T follicular helper cell (primary cell): Measurements from ENCODE around the gene SPO11.

Experiments used
- DNase-seq: peaks from one replicate; pipeline ENCODE4 v3.0.0-alpha.2; 2020; ENCODE audit warnings: low read depth
- total RNA-seq, 2 experiments: gene quantifications; one replicate each; lab custom pipeline; 2026; lab: John Stamatoyannopoulos, UW

The SPO11 gene, protein sequence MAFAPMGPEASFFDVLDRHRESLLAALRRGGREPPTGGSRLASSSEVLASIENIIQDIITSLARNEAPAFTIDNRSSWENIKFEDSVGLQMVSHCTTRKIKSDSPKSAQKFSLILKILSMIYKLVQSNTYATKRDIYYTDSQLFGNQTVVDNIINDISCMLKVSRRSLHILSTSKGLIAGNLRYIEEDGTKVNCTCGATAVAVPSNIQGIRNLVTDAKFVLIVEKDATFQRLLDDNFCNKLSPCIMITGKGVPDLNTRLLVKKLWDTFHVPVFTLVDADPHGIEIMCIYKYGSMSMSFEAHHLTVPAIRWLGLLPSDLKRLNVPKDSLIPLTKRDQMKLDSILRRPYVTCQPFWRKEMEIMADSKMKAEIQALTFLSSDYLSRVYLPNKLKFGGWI
- total RNA-seq = 0 reads per million in 2 experiments

- no peak for DNase-seq
Measured at GRCh38 chr20:57329608-57330221, at the start of gene SPO11. Gene SPO11, plus strand, starts transcription at chr20:57329803. Its CDS starts 65 bp downstream, at chr20:57329868.

GRCh38 chr20:57280221-57280620, 49.4 kb upstream of the SPO11 start:
- DNase-seq = no peak

- no peak for DNase-seq
Measured at GRCh38 chr20:57281900-57282299, 47.7 kb upstream of the SPO11 start.

DNA sequence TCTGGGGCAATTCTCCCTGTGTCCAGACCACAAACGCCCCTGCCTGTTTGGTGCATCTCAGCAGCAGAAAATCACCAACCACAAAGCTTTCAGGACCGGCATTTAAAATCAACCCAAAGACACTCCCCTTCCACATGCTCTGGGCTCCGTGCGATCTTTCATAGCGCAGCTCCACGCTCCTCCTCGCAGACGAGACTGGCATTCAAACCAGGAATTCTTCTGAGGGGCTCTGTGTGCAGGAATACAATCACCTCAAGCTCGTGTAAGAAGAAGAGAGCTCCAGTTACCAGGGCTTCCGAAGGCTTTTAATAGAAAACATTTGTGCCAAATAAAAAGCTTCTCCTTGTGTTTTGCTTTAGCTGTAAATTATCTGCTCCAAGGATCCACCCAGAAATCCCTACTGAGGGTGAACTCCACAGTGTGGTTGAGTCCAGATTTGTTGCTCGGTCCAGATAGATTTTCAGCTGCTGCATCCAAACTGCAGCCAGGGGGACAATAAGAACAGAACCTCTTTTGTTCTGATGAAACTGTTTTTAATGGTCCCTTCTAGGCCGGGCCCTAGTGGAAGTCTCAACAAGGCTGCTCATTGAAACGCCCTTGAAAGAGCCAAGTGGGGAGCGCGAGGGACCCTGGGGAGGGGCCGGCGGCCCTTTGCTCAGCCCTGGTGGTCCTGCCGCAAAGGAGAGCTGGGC, 46.8 kb upstream of the SPO11 start:
- no peak for DNase-seq

GRCh38 chr20:57283860-57284259, 45.7 kb upstream of the SPO11 start:
- no peak for DNase-seq

DNA sequence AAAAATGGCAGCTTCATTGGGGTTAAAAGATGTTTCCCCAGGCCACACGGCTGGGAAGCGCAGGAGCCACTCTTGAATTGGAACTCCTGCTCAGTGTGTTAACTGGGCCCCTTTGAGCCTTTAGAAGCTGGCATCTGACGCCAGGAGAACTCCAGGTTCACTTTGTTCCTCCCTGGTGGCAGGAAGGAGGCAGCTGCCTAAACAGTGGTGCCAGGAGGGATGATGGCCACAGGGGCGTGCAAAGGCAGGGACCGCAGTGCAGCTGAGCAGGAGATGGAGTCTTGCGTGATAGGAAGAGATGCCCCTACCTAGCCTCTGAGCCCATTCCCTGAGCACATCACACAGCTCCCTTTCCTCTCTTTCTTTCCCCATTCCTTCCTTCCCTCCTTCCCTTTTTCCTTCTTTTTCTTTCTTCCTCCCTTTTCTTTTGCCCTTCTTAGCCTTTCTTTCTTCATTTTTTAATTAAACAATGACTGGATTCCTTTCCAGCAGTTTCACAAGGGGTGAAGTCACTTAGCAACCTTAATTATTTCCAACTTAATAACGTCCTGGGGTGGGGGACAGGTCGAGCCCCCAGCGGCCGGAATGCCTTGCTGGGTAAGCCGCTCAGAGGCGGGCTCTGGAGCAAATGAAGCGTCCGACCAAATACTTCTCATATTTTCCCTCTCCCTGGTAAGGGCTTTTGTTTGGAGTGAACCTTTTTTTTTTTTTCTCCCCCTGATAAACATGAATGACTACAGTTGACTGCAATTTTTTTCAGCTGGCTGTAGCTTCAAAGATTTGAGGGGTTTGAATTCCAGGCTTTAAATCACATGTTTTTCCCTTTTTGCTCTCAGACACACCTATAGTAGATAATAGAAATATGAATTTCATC, 42.4 kb upstream of the SPO11 start:
- no peak for DNase-seq

- DNase-seq = no peak
Measured at GRCh38 chr20:57287901-57288300, 41.7 kb upstream of the SPO11 start.

GRCh38 chr20:57288651-57289277, 40.8 kb upstream of the SPO11 start:
- no peak for DNase-seq

GRCh38 chr20:57289391-57290177, 40.0 kb upstream of the SPO11 start:
- no peak for DNase-seq

DNA sequence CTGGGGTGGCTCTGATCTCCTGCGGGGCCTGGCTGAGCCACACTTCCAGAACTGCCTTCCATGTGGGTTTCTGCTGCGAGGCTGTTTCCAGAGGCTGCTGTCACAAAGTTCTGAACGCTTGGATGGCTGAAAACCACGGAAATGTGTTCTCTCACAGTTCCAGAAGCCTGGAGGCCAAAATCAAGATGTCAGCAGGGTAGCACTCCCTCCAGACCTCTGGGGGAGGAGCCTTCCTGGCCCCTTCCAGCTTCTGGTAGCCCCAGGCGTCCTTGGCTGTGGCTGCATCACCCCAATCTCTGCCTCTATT, 39.5 kb upstream of the SPO11 start:
- DNase-seq = no peak

- DNase-seq = no peak
Measured at GRCh38 chr20:57291003-57291402, 38.6 kb upstream of the SPO11 start.

GRCh38 chr20:57291694-57292093, 37.9 kb upstream of the SPO11 start:
- no peak for DNase-seq

- DNase-seq = no peak
Measured at GRCh38 chr20:57292611-57293010, 37.0 kb upstream of the SPO11 start.

DNA sequence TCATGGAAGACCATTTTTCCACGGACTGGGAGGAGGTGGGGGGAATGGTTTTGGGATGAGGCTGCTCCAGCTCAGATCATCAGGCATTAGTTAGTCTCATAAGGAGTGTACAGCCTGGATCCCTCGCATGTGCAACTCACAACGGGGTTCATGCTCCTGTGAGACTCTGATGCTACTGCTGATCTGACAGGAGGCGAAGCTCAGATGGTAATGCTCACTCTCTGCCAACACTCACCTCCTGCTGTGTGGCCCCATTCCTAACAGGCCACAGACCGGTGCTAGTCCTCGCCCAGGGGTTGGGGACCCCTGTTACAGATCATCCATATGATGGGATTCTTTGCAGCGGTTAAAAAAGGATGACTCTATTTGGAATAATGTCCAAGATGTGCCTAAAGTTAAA, 35.6 kb upstream of the SPO11 start:
- no peak for DNase-seq

DNA sequence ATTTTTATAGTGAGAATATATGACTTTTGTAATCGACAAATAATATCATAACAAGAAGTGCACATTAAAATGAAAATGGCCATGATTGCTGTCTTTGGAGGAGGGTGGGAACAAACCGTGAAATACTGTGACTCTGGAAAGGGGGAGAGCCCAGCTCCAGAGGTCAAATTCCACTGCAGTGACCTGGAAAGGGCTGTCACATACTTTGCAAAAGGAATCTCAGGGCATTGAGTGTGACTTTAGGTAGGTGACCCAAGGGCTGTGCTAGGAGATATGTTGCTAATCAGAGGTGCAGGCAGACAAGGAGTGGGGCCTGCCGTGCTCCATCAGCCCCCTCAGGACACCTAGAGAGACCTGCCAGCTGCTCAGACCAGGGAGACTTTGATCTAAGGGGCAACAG, 35.1 kb upstream of the SPO11 start:
- DNase-seq = no peak

GRCh38 chr20:57298457-57298856, 31.1 kb upstream of the SPO11 start:
- no peak for DNase-seq

GRCh38 chr20:57301026-57301425, 28.6 kb upstream of the SPO11 start:
- no peak for DNase-seq

- no peak for DNase-seq
Measured at GRCh38 chr20:57306747-57307146, 22.9 kb upstream of the SPO11 start.

GRCh38 chr20:57308451-57309271, 20.9 kb upstream of the SPO11 start:
- DNase-seq = no peak

- no peak for DNase-seq
Measured at GRCh38 chr20:57309544-57310115, 20.0 kb upstream of the SPO11 start.
